Mesendoderm (in vitro differentiated cells): ENCODE results near the gene GCHFR.

ENCODE experiments used
- DNase-seq: peaks from one replicate; pipeline ENCODE4 v3.0.0; 2013
- H2AK5ac ChIP-seq: 2 replicates; pipeline ENCODE4 v1.6.1; 2013; ENCODE audit warnings: low read length, inconsistent platforms
- H2BK120ac ChIP-seq: 2 replicates; pipeline ENCODE4 v1.6.1; 2013; ENCODE audit warnings: low read depth, mild to moderate bottlenecking, low read length, moderate library complexity, mixed read lengths
- H2BK15ac ChIP-seq: replicated peaks from 2 replicates; pipeline ENCODE4 v1.6.1; 2013; ENCODE audit warnings: low read depth, mild to moderate bottlenecking, moderate library complexity
- H2BK5ac ChIP-seq: 2 replicates; pipeline ENCODE4 v1.6.1; 2013; ENCODE audit warnings: low read length, inconsistent platforms
- H3K18ac ChIP-seq: 2 replicates; pipeline ENCODE4 v1.6.1; 2013; ENCODE audit warnings: mild to moderate bottlenecking, low read length, mixed read lengths
- H3K23ac ChIP-seq: one replicate; pipeline ENCODE4 v1.6.1; 2013; ENCODE audit warnings: low read length
- H3K27ac ChIP-seq: 2 replicates; pipeline ENCODE4 v1.5.1; 2013; ENCODE audit warnings: low read depth, mild to moderate bottlenecking, inconsistent platforms, low read length, moderate library complexity
- H3K27me3 ChIP-seq: 2 replicates; pipeline ENCODE4 v1.6.1; 2013; ENCODE audit warnings: low read length, control low read depth, mild to moderate bottlenecking, inconsistent platforms; ENCODE audit not compliant: insufficient read depth, poor library complexity
- H3K36me3 ChIP-seq: 2 replicates; pipeline ENCODE4 v1.6.1; 2013; ENCODE audit warnings: low read length, inconsistent platforms; ENCODE audit not compliant: control insufficient read depth, insufficient read depth
- H3K4ac ChIP-seq: one replicate; pipeline ENCODE4 v1.6.1; 2013; ENCODE audit warnings: low read depth, mild to moderate bottlenecking, low read length, moderate library complexity
- H3K4me1 ChIP-seq: 2 replicates; pipeline ENCODE4 v1.6.1; 2013; ENCODE audit warnings: low read depth, low read length, inconsistent platforms; ENCODE audit not compliant: control insufficient read depth
- H3K4me2 ChIP-seq: 2 replicates; pipeline ENCODE4 v1.6.1; 2013; ENCODE audit warnings: low read length
- H3K4me3 ChIP-seq: 2 replicates; pipeline ENCODE4 v1.5.1; 2013; ENCODE audit warnings: mild to moderate bottlenecking, low read length
- H3K56ac ChIP-seq: one replicate; pipeline ENCODE4 v1.6.1; 2013; ENCODE audit warnings: low read length
- H3K79me1 ChIP-seq: 2 replicates; pipeline ENCODE4 v1.6.1; 2013; ENCODE audit warnings: low read length, inconsistent platforms
- H3K79me2 ChIP-seq: 2 replicates; pipeline ENCODE4 v1.6.1; 2013; ENCODE audit warnings: mild to moderate bottlenecking, low read length; ENCODE audit not compliant: control insufficient read depth, insufficient read depth
- H3K9ac ChIP-seq: 2 replicates; pipeline ENCODE4 v1.6.1; 2013; ENCODE audit warnings: low read length, inconsistent platforms
- H4K5ac ChIP-seq: one replicate; pipeline ENCODE4 v1.6.1; 2013; ENCODE audit warnings: low read length
- H4K8ac ChIP-seq: one replicate; pipeline ENCODE4 v1.6.1; 2013; ENCODE audit warnings: low read depth, mild to moderate bottlenecking, control low read depth, low read length, moderate library complexity
- whole genome bisulfite sequencing: extraction: QIAGEN DNeasy Blood & Tissue Kit; methylation state at CpG from one replicate; pipeline ENCODE4 v1.1.7; 2013; ENCODE audit warnings: low lambda C conversion rate, missing lambda C conversion rate; ENCODE audit not compliant: insufficient coverage; ENCODE audit errors: extremely low coverage; 5-methylcytosine and 5-hydroxymethylcytosine counted together

GCHFR gene

GRCh38 chr15:40769274-40770146, 5.6 kb downstream of the GCHFR start, which contains the start of gene C15orf62:
TSS of gene C15orf62 (plus strand) at chr15:40769980. CDS start at chr15:40770496, 516 bp downstream.
- no peak for DNase-seq
- no peak within 1 kb of the TSS for H4K8ac ChIP-seq
- H3K4me2 ChIP-seq, result no peak within 1 kb of the TSS
- H2BK15ac ChIP-seq, result no peak within 1 kb of the TSS
- no peak within 1 kb of the TSS for H3K4ac ChIP-seq
- no peak within 1 kb of the TSS for H2AK5ac ChIP-seq
- H3K27ac ChIP-seq, result no peak within 1 kb of the TSS
- H3K79me1 ChIP-seq, result no peaks in the 10 kb centered on the region
- no peak within 1 kb of the TSS for H3K56ac ChIP-seq
- no peak within 1 kb of the TSS for H4K5ac ChIP-seq
- WGBS, result no CpG with 5 or more reads among the region's 28 CpGs
- no peak within 1 kb of the TSS for H2BK5ac ChIP-seq
- peaks cover 7% of the 10 kb centered on the region for H3K4me1 ChIP-seq
- H3K36me3 ChIP-seq, result no peaks in the 10 kb centered on the region
- H3K4me3 ChIP-seq, result no peak within 1 kb of the TSS
- no peak within 1 kb of the TSS for H3K18ac ChIP-seq
- no peak within 1 kb of the TSS for H3K9ac ChIP-seq
- no peaks in the 10 kb centered on the region for H3K79me2 ChIP-seq
- no peak within 1 kb of the TSS for H2BK120ac ChIP-seq
- H3K27me3 ChIP-seq, result no peaks in the 10 kb centered on the region
- no peak within 1 kb of the TSS for H3K23ac ChIP-seq

GRCh38 chr15:40770147-40770721, 6.4 kb downstream of the GCHFR start:
- no peak overlapping the region for H3K27ac ChIP-seq
- no peak overlapping the region for H2BK15ac ChIP-seq
- H3K4ac ChIP-seq, result no peak overlapping the region
- no peak overlapping the region for H3K9ac ChIP-seq
- H2BK5ac ChIP-seq, result no peak overlapping the region
- DNase-seq, result no peak
- no peak overlapping the region for H3K23ac ChIP-seq
- peaks cover 5% of the 10 kb centered on the region for H3K4me1 ChIP-seq
- H3K4me2 ChIP-seq, result no peak overlapping the region
- H3K36me3 ChIP-seq, result no peaks in the 10 kb centered on the region
- H3K4me3 ChIP-seq, result no peak overlapping the region
- no CpG with 5 or more reads among the region's 17 CpGs for WGBS
- H2BK120ac ChIP-seq, result no peak overlapping the region
- no peak overlapping the region for H4K8ac ChIP-seq
- H3K56ac ChIP-seq, result no peak overlapping the region
- H4K5ac ChIP-seq, result no peak overlapping the region
- no peaks in the 10 kb centered on the region for H3K79me1 ChIP-seq
- no peaks in the 10 kb centered on the region for H3K79me2 ChIP-seq
- H2AK5ac ChIP-seq, result no peak overlapping the region
- H3K18ac ChIP-seq, result no peak overlapping the region
- no peaks in the 10 kb centered on the region for H3K27me3 ChIP-seq

GRCh38 chr15:40771242-40771641, 7.4 kb downstream of the GCHFR start:
- Histone ChIP-seq H3K56ac (no peak overlapping the region), H3K4me1 (peaks cover 3% of the 10 kb centered on the region), H4K8ac (no peak overlapping the region), H3K36me3 (peaks cover 4% of the 10 kb centered on the region), H3K4me2 (no peak overlapping the region), H2BK120ac (no peak overlapping the region), H3K27me3 (no peaks in the 10 kb centered on the region), H3K18ac (no peak overlapping the region), H3K27ac (no peak overlapping the region), H3K79me1 (no peaks in the 10 kb centered on the region), H3K9ac (no peak overlapping the region), H3K4ac (no peak overlapping the region), H2AK5ac (no peak overlapping the region), H2BK15ac (no peak overlapping the region), H3K4me3 (no peak overlapping the region), H2BK5ac (no peak overlapping the region), H4K5ac (no peak overlapping the region), H3K79me2 (no peaks in the 10 kb centered on the region), H3K23ac (no peak overlapping the region)
- no CpG with 5 or more reads among the region's 5 CpGs for WGBS
- no peak for DNase-seq

- peaks cover 5% of the 10 kb centered on the region for H3K36me3 ChIP-seq
Measured at GRCh38 chr15:40772014-40772413, 8.1 kb downstream of the GCHFR start.

GRCh38 chr15:40773496-40773895, 9.6 kb downstream of the GCHFR start:
- WGBS, result no CpG with 5 or more reads among the region's 8 CpGs
- H3K4me1 ChIP-seq, result no peaks in the 10 kb centered on the region
- H3K9ac ChIP-seq, result no peak overlapping the region
- H3K79me1 ChIP-seq, result no peaks in the 10 kb centered on the region
- no peak overlapping the region for H2BK5ac ChIP-seq
- no peak overlapping the region for H2AK5ac ChIP-seq
- no peak overlapping the region for H3K4me3 ChIP-seq
- no peak overlapping the region for H2BK15ac ChIP-seq
- no peak overlapping the region for H3K23ac ChIP-seq
- H3K4me2 ChIP-seq, result no peak overlapping the region
- no peak for DNase-seq
- H2BK120ac ChIP-seq, result no peak overlapping the region
- H3K56ac ChIP-seq, result no peak overlapping the region
- no peak overlapping the region for H3K18ac ChIP-seq
- H3K27ac ChIP-seq, result no peak overlapping the region
- H4K5ac ChIP-seq, result no peak overlapping the region
- H3K27me3 ChIP-seq, result no peaks in the 10 kb centered on the region
- peaks cover 5% of the 10 kb centered on the region for H3K36me3 ChIP-seq
- H3K79me2 ChIP-seq, result no peaks in the 10 kb centered on the region
- H4K8ac ChIP-seq, result no peak overlapping the region
- no peak overlapping the region for H3K4ac ChIP-seq

More at GRCh38 chr15:40772014-40772413, 8.1 kb downstream of the GCHFR start:
- Histone ChIP-seq H2BK120ac (no peak overlapping the region), H3K4me1 (peaks cover 3% of the 10 kb centered on the region), H3K4me3 (no peak overlapping the region), H3K27me3 (no peaks in the 10 kb centered on the region), H3K9ac (no peak overlapping the region), H3K23ac (no peak overlapping the region), H2BK15ac (no peak overlapping the region), H4K5ac (no peak overlapping the region), H3K18ac (no peak overlapping the region), H3K79me2 (no peaks in the 10 kb centered on the region), H3K27ac (no peak overlapping the region), H2AK5ac (no peak overlapping the region), H4K8ac (no peak overlapping the region), H3K4me2 (no peak overlapping the region), H3K4ac (no peak overlapping the region), H3K56ac (no peak overlapping the region), H2BK5ac (no peak overlapping the region), H3K79me1 (no peaks in the 10 kb centered on the region)
- no CpG with 5 or more reads among the region's 13 CpGs for WGBS
- no peak for DNase-seq
